GM12864 (cell line): ENCODE results near the gene HSPA12A.

Experiments
- DNase-seq: peaks from one replicate; pipeline ENCODE4 v3.0.0-alpha.2; 2011; ENCODE audit warnings: low read depth
- H3K4me3 ChIP-seq: 2 replicates; pipeline ENCODE4 v1.5.1; 2011; ENCODE audit warnings: mild to moderate bottlenecking, low read depth, low read length, control low read depth
- CTCF ChIP-seq: IDR thresholded peaks from 2 replicates; pipeline ENCODE4 v1.5.1; 2011; ENCODE audit warnings: low read depth, mild to moderate bottlenecking, moderate library complexity, low read length, control low read depth, inconsistent platforms; ENCODE audit errors: missing control alignments

The HSPA12A gene

GRCh38 chr10:116687633-116688032 is 54.7 kb downstream of the HSPA12A start:
- TF ChIP-seq CTCF: no peak
- no peak overlapping the region for H3K4me3 ChIP-seq
- DNase-seq: no peak

GRCh38 chr10:116686632-116687031 is 55.7 kb downstream of the HSPA12A start:
- no peak for TF ChIP-seq CTCF
- no peak for DNase-seq
- no peak overlapping the region for H3K4me3 ChIP-seq

GRCh38 chr10:116685807-116686206 is 56.6 kb downstream of the HSPA12A start:
- no peak overlapping the region for H3K4me3 ChIP-seq
- no peak for TF ChIP-seq CTCF
- no peak for DNase-seq

- no peak overlapping the region for H3K4me3 ChIP-seq
- no peak for TF ChIP-seq CTCF
- no peak for DNase-seq
These were observed 57.6 kb downstream of the HSPA12A start for GRCh38 chr10:116684781-116685180.

- H3K4me3 ChIP-seq: no peak overlapping the region
- no peak for DNase-seq
- TF ChIP-seq CTCF: no peak
These were observed 58.5 kb downstream of the HSPA12A start for GRCh38 chr10:116683821-116684220.

GRCh38 chr10:116683166-116683565 is 59.2 kb downstream of the HSPA12A start:
- DNase-seq: no peak
- no peak for TF ChIP-seq CTCF

GRCh38 chr10:116679351-116679750 is 63.0 kb downstream of the HSPA12A start:
- TF ChIP-seq CTCF: no peak
- no peak for DNase-seq
- H3K4me3 ChIP-seq: no peak overlapping the region

More at GRCh38 chr10:116683166-116683565, 59.2 kb downstream of the HSPA12A start:
- no peak overlapping the region for H3K4me3 ChIP-seq
